ENCODE data around the gene CCDC88B.

DNA sequence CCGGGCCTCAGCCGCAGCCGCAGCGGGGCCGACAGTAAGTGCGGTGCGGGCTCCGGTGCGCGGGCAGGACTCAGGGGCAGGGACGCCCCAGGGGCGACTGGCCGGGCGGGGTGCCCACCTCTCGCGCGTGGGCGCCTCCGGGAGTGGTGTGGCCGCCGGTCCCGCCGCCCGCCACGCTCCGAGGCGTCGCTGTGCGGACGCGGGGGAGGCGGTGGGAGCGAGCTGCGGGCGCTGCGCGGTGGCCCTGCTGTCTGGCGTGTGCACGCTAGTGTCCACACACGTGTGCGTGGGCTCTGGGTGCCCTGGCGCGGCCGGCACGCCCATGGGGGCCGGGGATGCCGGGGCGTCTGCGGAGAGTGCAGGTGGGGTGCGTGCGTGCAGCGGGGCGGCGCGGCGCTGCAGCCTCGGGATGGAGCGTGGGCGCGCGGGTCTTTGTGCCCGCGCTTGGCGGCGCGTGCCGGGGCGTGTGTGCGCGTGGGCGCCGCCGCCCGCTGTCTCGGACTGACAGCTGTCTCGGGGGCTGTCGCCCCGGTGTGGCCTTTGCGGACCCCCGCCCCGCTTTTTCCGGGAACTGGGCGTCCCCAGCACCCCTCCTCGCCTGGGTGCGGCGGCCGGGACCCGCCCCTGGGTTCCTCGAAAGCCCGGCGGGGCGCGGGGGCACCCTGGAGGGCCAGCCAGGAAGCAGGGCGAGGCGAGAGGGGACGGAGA lies 48.1 kb upstream of the CCDC88B start:
- TF ChIP-seq JUND (IDR thresholded peaks at IDR 0.05), result no peak
- no peak for TF ChIP-seq YY1 (IDR thresholded peaks at IDR 0.05)
- TF ChIP-seq, protein P1, sequence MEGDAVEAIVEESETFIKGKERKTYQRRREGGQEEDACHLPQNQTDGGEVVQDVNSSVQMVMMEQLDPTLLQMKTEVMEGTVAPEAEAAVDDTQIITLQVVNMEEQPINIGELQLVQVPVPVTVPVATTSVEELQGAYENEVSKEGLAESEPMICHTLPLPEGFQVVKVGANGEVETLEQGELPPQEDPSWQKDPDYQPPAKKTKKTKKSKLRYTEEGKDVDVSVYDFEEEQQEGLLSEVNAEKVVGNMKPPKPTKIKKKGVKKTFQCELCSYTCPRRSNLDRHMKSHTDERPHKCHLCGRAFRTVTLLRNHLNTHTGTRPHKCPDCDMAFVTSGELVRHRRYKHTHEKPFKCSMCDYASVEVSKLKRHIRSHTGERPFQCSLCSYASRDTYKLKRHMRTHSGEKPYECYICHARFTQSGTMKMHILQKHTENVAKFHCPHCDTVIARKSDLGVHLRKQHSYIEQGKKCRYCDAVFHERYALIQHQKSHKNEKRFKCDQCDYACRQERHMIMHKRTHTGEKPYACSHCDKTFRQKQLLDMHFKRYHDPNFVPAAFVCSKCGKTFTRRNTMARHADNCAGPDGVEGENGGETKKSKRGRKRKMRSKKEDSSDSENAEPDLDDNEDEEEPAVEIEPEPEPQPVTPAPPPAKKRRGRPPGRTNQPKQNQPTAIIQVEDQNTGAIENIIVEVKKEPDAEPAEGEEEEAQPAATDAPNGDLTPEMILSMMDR (IDR thresholded peaks at IDR 0.05; ENCODE audit: low read depth, low read length, missing input control), result no peak
- TF ChIP-seq TAF1 (conservative IDR thresholded peaks at IDR 0.05), result no peak
- no peak for TF ChIP-seq SP1 (IDR thresholded peaks at IDR 0.05)
- no peak for TF ChIP-seq EGR1 (IDR thresholded peaks at IDR 0.05; ENCODE audit: low read depth in 2 of 2)

Measured in liver (tissue), 3 donors.